ENCODE results near the gene PRRC2C. TPM values are rescaled to one million over a fixed set of nuclear protein-coding genes. Genes with fewer than 3 reads are reported as not detected.

Gene PRRC2C
- total RNA-seq, 4 donors from 2014 or later, result 83.9 to 130 (median 97.2) TPM

- ATAC-seq (ENCODE audit: low FRiP score) (no peak), DNase-seq (ENCODE audit: low spot score) (no peak)
- TF ChIP-seq CTCF (IDR thresholded peaks at IDR 0.05), result no peak
These were observed 17.7 kb upstream of the PRRC2C start for GRCh38 chr1:171467626-171468025.

GRCh38 chr1:171468120-171468750 lies 17.1 kb upstream of the PRRC2C start:
- DNase-seq (ENCODE audit: low spot score), result no peak
- ATAC-seq (ENCODE audit: low FRiP score), result peak; percentile 85
- TF ChIP-seq CTCF (IDR thresholded peaks at IDR 0.05), result no peak

- no peak for ATAC-seq (ENCODE audit: low FRiP score)
- no peak for DNase-seq (ENCODE audit: low spot score)
- no peak for TF ChIP-seq CTCF (IDR thresholded peaks at IDR 0.05)
These were observed 14.6 kb upstream of the PRRC2C start for GRCh38 chr1:171470726-171471125.

DNA sequence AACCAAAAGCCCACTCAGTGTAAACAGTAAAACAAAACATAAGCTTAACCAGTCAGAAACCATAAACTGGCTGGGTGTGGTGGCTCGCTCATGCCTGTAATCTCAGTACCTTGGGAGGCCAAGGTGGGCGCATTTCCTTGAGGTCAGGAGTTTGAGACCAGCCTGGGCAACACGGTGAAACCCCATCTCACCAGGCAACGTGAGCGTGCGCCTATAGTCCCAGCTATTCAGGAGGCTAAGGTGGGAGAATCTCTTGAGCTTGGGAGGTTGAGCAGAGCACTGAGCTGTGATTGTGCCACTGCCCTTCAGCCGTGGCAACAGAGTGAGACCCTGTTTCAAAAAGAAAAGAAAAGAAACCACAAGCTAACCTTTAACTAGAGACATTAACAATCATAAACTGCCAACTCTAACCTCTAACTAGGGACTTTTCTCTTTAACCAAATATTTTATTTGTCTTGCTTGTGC lies 13.1 kb upstream of the PRRC2C start:
- DNase-seq (ENCODE audit: low spot score) (no peak), ATAC-seq (ENCODE audit: low FRiP score) (no peak)
- no peak for TF ChIP-seq CTCF (IDR thresholded peaks at IDR 0.05)

DNA sequence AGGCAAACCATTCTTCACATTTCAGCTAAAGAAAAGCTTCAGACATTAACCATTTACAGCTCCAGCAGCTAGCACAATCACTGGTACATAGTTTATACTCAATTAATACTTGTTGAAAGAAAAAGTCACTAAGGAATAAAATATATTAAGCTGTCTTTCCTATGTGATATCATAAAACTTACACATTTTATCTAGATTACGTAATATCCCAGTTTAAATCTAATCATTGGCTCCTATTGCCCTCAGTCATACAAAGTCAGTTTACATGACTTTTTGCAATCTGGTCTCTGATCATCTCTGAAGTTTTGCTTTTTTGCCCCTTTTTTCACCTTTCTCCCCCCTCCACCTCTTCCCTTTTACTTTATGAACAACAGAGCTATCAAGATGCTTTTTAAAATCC lies 8.5 kb upstream of the PRRC2C start:
- ATAC-seq (ENCODE audit: low FRiP score), result no peak
- TF ChIP-seq CTCF (IDR thresholded peaks at IDR 0.05), result no peak
- no peak for DNase-seq (ENCODE audit: low spot score)

DNA sequence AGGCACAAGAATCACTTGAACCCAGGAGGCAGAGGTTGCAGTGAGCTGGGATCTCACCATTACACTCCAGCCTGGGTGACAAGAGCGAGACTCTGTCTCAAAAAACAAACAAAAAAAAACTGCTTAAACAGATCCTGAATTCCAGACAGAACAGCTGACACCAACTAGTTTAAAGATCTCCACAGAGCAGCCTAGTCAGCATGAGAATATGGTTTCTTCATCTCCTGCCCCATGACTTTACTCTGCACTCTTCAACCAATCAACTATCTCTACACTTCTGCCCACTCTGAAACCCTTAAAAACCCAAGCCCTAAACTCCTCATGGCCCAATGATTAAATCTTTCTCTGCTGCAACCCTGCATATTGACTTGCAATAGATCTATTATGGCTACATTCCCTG lies 7.5 kb upstream of the PRRC2C start:
- ATAC-seq (ENCODE audit: low FRiP score) (no peak), DNase-seq (ENCODE audit: low spot score) (no peak)
- TF ChIP-seq CTCF (IDR thresholded peaks at IDR 0.05), result no peak

GRCh38 chr1:171480035-171480434 lies 5.3 kb upstream of the PRRC2C start:
- ATAC-seq (ENCODE audit: low FRiP score) (no peak), DNase-seq (ENCODE audit: low spot score) (no peak)
- TF ChIP-seq CTCF (IDR thresholded peaks at IDR 0.05), result no peak

Data from omental fat pad (tissue), 4 donors.